Subcutaneous adipose tissue (tissue), 4 donors: ENCODE measurements around the gene RARA. TPM values are rescaled to one million over a fixed set of nuclear protein-coding genes. Genes with fewer than 3 reads are reported as not detected.

Source experiments
- CTCF ChIP-seq: fragments of 450-650 bp; IDR thresholded peaks from one replicate; pipeline ENCODE4 v1.5.1; 2016; ENCODE audit warnings: low read depth, mild to moderate bottlenecking, control low read depth, antibody characterized with exemption, moderate library complexity
- total RNA-seq, 4 donors: library from RNA; depleted of rRNA; stranded (reverse); fragments of >200 nt; gene quantifications; one replicate each; pipeline ENCODE4 v1.1.0, GENCODE V29; 2016

The RARA gene
- total RNA-seq, 4 donors from 2014 or later, result 13.9 to 21.5 (median 17.9) TPM

DNA sequence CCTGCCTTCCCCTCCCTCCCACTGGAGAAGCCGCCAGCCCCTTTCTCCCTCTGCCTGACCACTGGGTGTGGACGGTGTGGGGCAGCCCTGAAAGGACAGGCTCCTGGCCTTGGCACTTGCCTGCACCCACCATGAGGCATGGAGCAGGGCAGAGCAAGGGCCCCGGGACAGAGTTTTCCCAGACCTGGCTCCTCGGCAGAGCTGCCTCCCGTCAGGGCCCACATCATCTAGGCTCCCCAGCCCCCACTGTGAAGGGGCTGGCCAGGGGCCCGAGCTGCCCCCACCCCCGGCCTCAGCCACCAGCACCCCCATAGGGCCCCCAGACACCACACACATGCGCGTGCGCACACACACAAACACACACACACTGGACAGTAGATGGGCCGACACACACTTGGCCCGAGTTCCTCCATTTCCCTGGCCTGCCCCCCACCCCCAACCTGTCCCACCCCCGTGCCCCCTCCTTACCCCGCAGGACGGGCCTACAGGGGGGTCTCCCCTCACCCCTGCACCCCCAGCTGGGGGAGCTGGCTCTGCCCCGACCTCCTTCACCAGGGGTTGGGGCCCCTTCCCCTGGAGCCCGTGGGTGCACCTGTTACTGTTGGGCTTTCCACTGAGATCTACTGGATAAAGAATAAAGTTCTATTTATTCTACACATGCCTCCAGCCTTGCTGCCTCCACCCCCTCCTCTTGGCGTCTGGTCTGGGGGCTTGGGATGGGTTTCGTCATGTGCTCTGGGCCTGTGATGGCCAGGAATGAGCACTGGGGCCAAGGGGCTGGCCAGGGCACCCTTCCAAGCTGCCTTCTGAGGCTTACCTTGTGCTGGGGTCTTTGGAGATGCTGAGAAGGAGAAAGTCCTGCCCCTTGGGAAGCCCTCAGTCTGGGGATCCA is 48.3 kb downstream of the RARA start:
- no peak for TF ChIP-seq CTCF

GRCh38 chr17:40358323-40359038 is 49.5 kb downstream of the RARA start:
- TF ChIP-seq CTCF, result no peak

GRCh38 chr17:40360091-40360490 is 51.1 kb downstream of the RARA start:
- no peak for TF ChIP-seq CTCF

GRCh38 chr17:40361063-40361924 is 52.3 kb downstream of the RARA start:
- TF ChIP-seq CTCF, result no peak

DNA sequence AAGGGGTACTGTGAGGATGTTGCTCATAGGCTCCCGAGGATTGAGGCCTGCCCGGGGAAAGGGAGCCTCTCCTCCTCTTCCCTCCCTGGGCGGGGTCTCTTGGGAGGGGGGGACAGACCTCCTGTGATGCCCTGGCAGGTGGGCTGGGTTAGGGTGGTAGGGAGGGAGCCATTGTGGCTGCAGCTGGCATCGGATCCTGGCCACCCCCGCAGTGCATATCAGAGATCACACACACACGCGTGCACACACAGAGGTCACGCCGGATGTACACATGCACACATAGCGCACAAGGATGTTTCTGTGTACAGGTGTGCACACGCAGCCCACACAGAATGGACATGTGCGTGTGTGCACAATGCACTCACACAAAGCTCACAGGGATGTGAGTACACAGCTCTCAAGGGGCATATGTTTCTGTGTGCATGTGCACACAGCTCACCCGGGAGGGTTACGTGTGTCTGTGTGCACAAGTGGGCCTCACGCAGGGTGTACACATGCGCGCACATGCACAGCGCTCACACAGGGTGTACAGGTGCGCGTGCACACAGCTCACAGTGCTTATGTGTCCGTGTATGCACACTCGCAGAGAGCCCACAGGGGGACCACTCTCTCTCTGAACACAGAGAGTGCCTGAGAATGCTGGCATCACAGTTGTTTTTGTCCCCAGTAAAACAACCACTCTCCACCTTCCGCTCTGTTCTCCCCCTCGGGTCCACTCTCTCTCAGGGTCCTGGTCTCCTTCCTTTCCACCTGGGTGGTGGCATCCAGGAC is 53.1 kb downstream of the RARA start:
- no peak for TF ChIP-seq CTCF

DNA sequence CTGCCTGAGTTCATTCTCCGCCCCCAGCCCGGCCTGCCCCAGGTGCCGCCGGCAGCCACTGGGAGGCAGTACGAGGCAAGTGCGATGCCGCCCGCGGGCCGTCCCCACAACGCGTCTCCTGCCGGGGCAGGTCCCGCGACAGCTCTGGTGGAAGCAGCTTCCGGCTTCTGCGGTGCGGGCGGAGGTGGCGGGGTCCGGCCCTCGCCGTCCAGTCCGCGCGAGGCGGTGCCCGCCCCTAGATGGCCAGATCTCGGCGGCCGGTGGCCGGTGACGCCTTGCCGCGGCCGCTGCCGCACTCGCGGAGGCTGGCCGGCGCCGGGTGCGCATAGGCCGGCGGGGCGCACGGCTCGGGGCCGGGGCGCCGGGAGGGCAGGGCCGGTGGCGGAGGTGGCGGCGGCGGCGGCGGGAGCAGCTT is 53.7 kb downstream of the RARA start:
- TF ChIP-seq CTCF, result no peak
